ENCODE data around the gene CAMSAP1.

The CAMSAP1 gene

GRCh38 chr9:135783540-135784245, 123.7 kb downstream of the CAMSAP1 start:
- Mint-ChIP-seq H3K4me3 (no peak overlapping the region), H3K4me1 (peaks cover 11% of the 10 kb centered on the region), H3K27ac (no peak overlapping the region), H3K27me3 (ENCODE audit: low read depth, poor library complexity) (peaks cover 20% of the 10 kb centered on the region), H3K36me3 (ENCODE audit: low read depth) (no peaks in the 10 kb centered on the region), H3K9me3 (no peaks in the 10 kb centered on the region)
- no peak for DNase-seq
- TF ChIP-seq CTCF (IDR thresholded peaks at IDR 0.05), result no peak

- Mint-ChIP-seq H3K27me3 (ENCODE audit: low read depth, poor library complexity) (peaks cover 20% of the 10 kb centered on the region), H3K36me3 (ENCODE audit: low read depth) (no peaks in the 10 kb centered on the region), H3K4me3 (no peak overlapping the region), H3K4me1 (peaks cover 9% of the 10 kb centered on the region), H3K27ac (no peak overlapping the region), H3K9me3 (no peaks in the 10 kb centered on the region)
- no peak for TF ChIP-seq CTCF (IDR thresholded peaks at IDR 0.05)
- DNase-seq, result no peak
These were observed 124.4 kb downstream of the CAMSAP1 start for GRCh38 chr9:135782946-135783345.

- Mint-ChIP-seq H3K4me3 (no peak overlapping the region), H3K36me3 (ENCODE audit: low read depth) (no peaks in the 10 kb centered on the region), H3K4me1 (peaks cover 10% of the 10 kb centered on the region), H3K9me3 (no peaks in the 10 kb centered on the region), H3K27ac (no peak overlapping the region), H3K27me3 (ENCODE audit: low read depth, poor library complexity) (peaks cover 22% of the 10 kb centered on the region)
- no peak for TF ChIP-seq CTCF (IDR thresholded peaks at IDR 0.05)
- DNase-seq, result no peak
These were observed 126.7 kb downstream of the CAMSAP1 start for GRCh38 chr9:135780626-135781025.

GRCh38 chr9:135780086-135780485, 127.3 kb downstream of the CAMSAP1 start:
- Mint-ChIP-seq H3K27me3 (ENCODE audit: low read depth, poor library complexity) (peaks cover 26% of the 10 kb centered on the region), H3K36me3 (ENCODE audit: low read depth) (no peaks in the 10 kb centered on the region), H3K4me3 (no peak overlapping the region), H3K9me3 (no peaks in the 10 kb centered on the region), H3K27ac (no peak overlapping the region), H3K4me1 (peaks cover 13% of the 10 kb centered on the region)
- no peak for DNase-seq
- TF ChIP-seq CTCF (IDR thresholded peaks at IDR 0.05), result no peak

GRCh38 chr9:135779571-135779970, 127.8 kb downstream of the CAMSAP1 start:
- Mint-ChIP-seq H3K27me3 (ENCODE audit: low read depth, poor library complexity) (peaks cover 26% of the 10 kb centered on the region), H3K9me3 (no peaks in the 10 kb centered on the region), H3K27ac (no peak overlapping the region), H3K4me1 (peaks cover 13% of the 10 kb centered on the region), H3K36me3 (ENCODE audit: low read depth) (no peaks in the 10 kb centered on the region), H3K4me3 (no peak overlapping the region)
- no peak for DNase-seq
- no peak for TF ChIP-seq CTCF (IDR thresholded peaks at IDR 0.05)

GRCh38 chr9:135778421-135778820, 128.9 kb downstream of the CAMSAP1 start:
- Mint-ChIP-seq H3K4me3 (no peak overlapping the region), H3K9me3 (no peaks in the 10 kb centered on the region), H3K36me3 (ENCODE audit: low read depth) (no peaks in the 10 kb centered on the region), H3K27me3 (ENCODE audit: low read depth, poor library complexity) (peaks cover 26% of the 10 kb centered on the region), H3K4me1 (peaks cover 13% of the 10 kb centered on the region), H3K27ac (no peak overlapping the region)
- no peak for DNase-seq
- no peak for TF ChIP-seq CTCF (IDR thresholded peaks at IDR 0.05)

Data from nephron progenitor cell (in vitro differentiated cells).